Thyroid gland (tissue), 4 donors: ENCODE data around the gene PDE4B.

ENCODE experiments used
- CTCF ChIP-seq, 6 experiments: fragments of 200-600 bp in 3 of 6; fragments of 450-650 bp in 3 of 6; sonication (generic) in 3 of 6; IDR thresholded peaks; one replicate each; pipeline ENCODE4 v1.5.1; 2016 to 2019; ENCODE audit warnings: antibody characterized with exemption in 6 of 6, mild to moderate bottlenecking in 2 of 6, inconsistent platforms in 1 of 6, moderate library complexity in 1 of 6
- POLR2A ChIP-seq, 2 donors: fragments of 450-650 bp; IDR thresholded peaks; one replicate each; pipeline ENCODE4 v1.6.1; 2017; ENCODE audit warnings: antibody characterized with exemption in 2 of 2, mild to moderate bottlenecking in 2 of 2, moderate library complexity in 1 of 2

GRCh38 chr1:66217561-66217960 is 424.9 kb downstream of the PDE4B start:
- no peak for TF ChIP-seq CTCF (IDR thresholded peaks at IDR 0.05)
- TF ChIP-seq POLR2A (IDR thresholded peaks at IDR 0.05) = no peak
